Measurements from ENCODE around the gene ZNF629.

GRCh38 chr16:30741461-30741914, 45.5 kb downstream of the ZNF629 start:
- no peak for TF ChIP-seq CTCF (conservative IDR thresholded peaks at IDR 0.05; ENCODE audit: low read depth, low read length)
- TF ChIP-seq EZH2 (IDR thresholded peaks at IDR 0.05; ENCODE audit: borderline replicate concordance, low read depth, low read length, poor library complexity, severe bottlenecking) = no peak

Data from A673 (cell line).